Upper lobe of right lung (tissue), 1 donor: ENCODE data around the gene MEN1. TPM values are rescaled to one million over a fixed set of nuclear protein-coding genes. Genes with fewer than 3 reads are reported as not detected.
A peak's percentile ranks its signal among the peaks of the same experiment; 100 is the strongest.

Source experiments
- ATAC-seq: fragments of 200-7000 bp; cut with Tn5 transposase; one replicate; pipeline ENCODE4 v1.9.1; 2020; ENCODE audit warnings: mild to moderate bottlenecking, moderate library complexity
- DNase-seq: peaks from one replicate; pipeline ENCODE4 v3.0.0-alpha.2; 2020
- H3K27ac ChIP-seq: fragments of 200-600 bp; one replicate; pipeline ENCODE4 v1.8.0; 2022
- H3K27me3 ChIP-seq: fragments of 200-600 bp; one replicate; pipeline ENCODE4 v1.8.0; 2022; ENCODE audit warnings: mild to moderate bottlenecking
- H3K36me3 ChIP-seq: fragments of 200-600 bp; one replicate; pipeline ENCODE4 v1.8.0; 2022
- H3K4me1 ChIP-seq: fragments of 200-600 bp; one replicate; pipeline ENCODE4 v1.8.0; 2022
- H3K4me3 ChIP-seq: fragments of 200-600 bp; one replicate; pipeline ENCODE4 v1.8.0; 2022; ENCODE audit warnings: mild to moderate bottlenecking
- H3K9me3 ChIP-seq: fragments of 200-600 bp; one replicate; pipeline ENCODE4 v1.8.0; 2022
- intact Hi-C: fragments of 100-400 bp; cut with DNase I; formaldehyde crosslinking; loops from one replicate; pipeline ENCODE4 v1.11.0; 2022
- total RNA-seq: library from RNA; stranded (reverse); fragmentation: NEBNext Ultra II Directional; extraction: Animal tissue kit (Norgen Biotek cat#: 25700); gene quantifications from one replicate; pipeline ENCODE4 v1.2.1, GENCODE V29; 2021
- TF ChIP-seq, protein P1 (sequence below): fragments of 200-600 bp; IDR thresholded peaks from one replicate; pipeline ENCODE4 v1.8.0; 2022; ENCODE audit warnings: antibody characterized with exemption
- donor health status: DM: no; HTN: yes; CAD: no; lungs with severe emphysema.

The MEN1 gene
- total RNA-seq, 1 donor from 2014 or later = 22.5 TPM

- ATAC-seq (no peak), DNase-seq (peak; percentile 53)
- no peaks in the 10 kb centered on the region for H3K27me3 ChIP-seq
- intact Hi-C loops = no loop called here
- H3K36me3 ChIP-seq = peaks cover 63% of the 10 kb centered on the region
- TF ChIP-seq, protein P1, sequence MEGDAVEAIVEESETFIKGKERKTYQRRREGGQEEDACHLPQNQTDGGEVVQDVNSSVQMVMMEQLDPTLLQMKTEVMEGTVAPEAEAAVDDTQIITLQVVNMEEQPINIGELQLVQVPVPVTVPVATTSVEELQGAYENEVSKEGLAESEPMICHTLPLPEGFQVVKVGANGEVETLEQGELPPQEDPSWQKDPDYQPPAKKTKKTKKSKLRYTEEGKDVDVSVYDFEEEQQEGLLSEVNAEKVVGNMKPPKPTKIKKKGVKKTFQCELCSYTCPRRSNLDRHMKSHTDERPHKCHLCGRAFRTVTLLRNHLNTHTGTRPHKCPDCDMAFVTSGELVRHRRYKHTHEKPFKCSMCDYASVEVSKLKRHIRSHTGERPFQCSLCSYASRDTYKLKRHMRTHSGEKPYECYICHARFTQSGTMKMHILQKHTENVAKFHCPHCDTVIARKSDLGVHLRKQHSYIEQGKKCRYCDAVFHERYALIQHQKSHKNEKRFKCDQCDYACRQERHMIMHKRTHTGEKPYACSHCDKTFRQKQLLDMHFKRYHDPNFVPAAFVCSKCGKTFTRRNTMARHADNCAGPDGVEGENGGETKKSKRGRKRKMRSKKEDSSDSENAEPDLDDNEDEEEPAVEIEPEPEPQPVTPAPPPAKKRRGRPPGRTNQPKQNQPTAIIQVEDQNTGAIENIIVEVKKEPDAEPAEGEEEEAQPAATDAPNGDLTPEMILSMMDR = no peak
- H3K9me3 ChIP-seq = no peaks in the 10 kb centered on the region
- peaks cover 19% of the 10 kb centered on the region for H3K4me1 ChIP-seq
- no peak overlapping the region for H3K27ac ChIP-seq
- H3K4me3 ChIP-seq = no peak overlapping the region
These were observed 46.8 kb downstream of the MEN1 start for GRCh38 chr11:64763526-64764039.

GRCh38 chr11:64762674-64763525 is 47.5 kb downstream of the MEN1 start:
- Histone ChIP-seq H3K27me3 (no peaks in the 10 kb centered on the region), H3K27ac (no peak overlapping the region), H3K4me1 (peaks cover 19% of the 10 kb centered on the region), H3K9me3 (no peaks in the 10 kb centered on the region), H3K36me3 (peaks cover 56% of the 10 kb centered on the region), H3K4me3 (no peak overlapping the region)
- DNase-seq = peak; percentile 46
- intact Hi-C loops = no loop called here
- TF ChIP-seq, protein P1 = no peak
- ATAC-seq = no peak

GRCh38 chr11:64762277-64762673 is 48.1 kb downstream of the MEN1 start:
- no peaks in the 10 kb centered on the region for H3K9me3 ChIP-seq
- ATAC-seq = no peak
- peaks cover 50% of the 10 kb centered on the region for H3K36me3 ChIP-seq
- peaks cover 19% of the 10 kb centered on the region for H3K4me1 ChIP-seq
- H3K27ac ChIP-seq = peak overlapping the region; percentile 17
- intact Hi-C loops = no loop called here
- no peak overlapping the region for H3K4me3 ChIP-seq
- TF ChIP-seq, protein P1 = no peak
- H3K27me3 ChIP-seq = no peaks in the 10 kb centered on the region
- DNase-seq = peak; percentile 59

DNA sequence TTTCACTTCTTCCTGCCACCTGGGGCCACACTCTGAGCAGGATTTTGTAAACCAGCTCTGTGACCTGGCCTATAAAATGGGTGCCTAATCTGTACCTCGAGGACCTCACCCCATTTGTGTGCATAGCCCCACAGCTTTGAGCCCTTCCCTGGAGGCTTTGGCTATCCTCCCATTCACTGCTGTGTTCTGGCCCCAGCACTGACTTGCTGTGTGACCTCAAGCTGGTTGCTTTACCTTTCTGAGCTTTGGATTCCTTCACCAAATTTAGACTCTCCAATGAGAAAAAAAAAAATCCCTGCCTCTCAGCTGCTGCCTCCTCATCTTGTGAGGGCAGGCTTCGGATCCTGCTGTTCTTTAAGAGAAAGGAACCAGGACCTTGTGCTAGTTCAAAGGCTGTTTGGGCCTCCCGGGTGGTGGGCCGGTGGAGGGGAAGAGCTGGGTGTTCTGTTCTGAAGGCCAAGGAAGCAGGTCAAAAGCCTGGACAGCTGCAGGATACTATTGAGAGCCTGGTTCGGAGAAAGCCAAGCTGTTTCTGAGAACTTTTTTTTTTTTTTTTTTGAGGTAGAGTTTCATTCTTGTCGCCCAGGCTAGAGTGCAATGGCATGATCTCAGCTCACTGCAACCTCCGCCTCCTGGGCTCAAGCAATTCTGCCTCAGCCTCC is 49.5 kb downstream of the MEN1 start:
- Histone ChIP-seq H3K27me3 (no peaks in the 10 kb centered on the region), H3K4me3 (no peak overlapping the region), H3K36me3 (peaks cover 36% of the 10 kb centered on the region), H3K4me1 (peaks cover 19% of the 10 kb centered on the region), H3K9me3 (no peaks in the 10 kb centered on the region), H3K27ac (no peak overlapping the region)
- peak; percentile 21 for DNase-seq
- no peak for ATAC-seq
- TF ChIP-seq, protein P1 = no peak
- intact Hi-C loops = no loop called here

DNA sequence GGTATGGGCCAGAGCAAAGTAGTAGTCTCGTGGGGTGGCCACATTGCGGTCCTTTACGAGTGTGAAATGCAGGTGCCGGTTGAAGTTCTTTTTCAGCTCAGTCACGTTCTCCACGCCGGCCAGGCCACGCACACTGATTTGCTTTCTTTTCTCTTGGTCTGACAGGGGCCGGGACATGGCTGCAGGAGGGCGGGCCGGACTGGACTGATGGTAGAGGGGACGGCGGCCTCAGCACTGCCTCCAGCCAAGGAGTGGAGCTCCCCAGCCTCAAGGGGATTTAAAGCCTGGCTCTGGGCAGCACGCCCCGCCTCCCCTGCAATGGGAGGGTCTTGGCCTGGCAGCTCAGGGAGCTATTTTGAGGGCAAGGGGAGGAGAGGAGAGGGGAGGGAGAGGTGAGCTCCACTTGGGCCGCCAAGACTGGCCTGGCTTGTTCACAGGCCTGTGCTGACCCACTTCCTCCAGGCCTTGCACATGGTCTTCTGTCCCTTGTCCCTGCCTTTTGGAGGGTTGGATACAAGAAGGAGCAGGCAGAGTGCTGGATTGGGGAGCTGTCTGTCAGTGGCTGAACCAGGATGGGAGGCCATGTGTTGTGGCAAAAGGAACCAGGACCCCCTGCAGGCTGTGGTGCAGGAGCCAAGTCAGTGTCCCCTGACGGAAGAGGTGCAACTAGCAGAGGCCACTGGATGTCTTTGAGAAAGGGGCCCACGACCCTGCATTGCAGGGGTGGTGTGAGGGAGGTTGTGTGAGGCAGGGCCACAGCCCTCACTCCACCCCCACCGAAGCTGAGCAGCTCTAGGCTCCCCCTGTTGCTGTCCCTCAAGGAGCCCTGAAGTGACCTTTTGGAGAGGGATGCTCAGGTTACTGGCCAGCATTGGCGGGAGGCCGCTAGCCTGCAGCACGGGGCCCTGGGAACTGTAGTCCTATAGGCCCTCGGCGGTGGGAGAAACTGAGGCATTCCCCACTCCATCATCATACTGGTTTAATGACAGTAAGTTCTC is 50.3 kb downstream of the MEN1 start, which contains the start of gene PYGM:
PYGM (minus strand) TSS at position 253 of the 998 bp plus-strand sequence; CDS start at position 177, 76 bp downstream.
- no peaks in the 10 kb centered on the region for H3K9me3 ChIP-seq
- TF ChIP-seq, protein P1 = no peak
- H3K36me3 ChIP-seq = peaks cover 28% of the 10 kb centered on the region
- DNase-seq = peak; percentile 71
- peaks cover 19% of the 10 kb centered on the region for H3K4me1 ChIP-seq
- peak; percentile 57 for ATAC-seq
- H3K27me3 ChIP-seq = no peaks in the 10 kb centered on the region
- H3K27ac ChIP-seq = peak within 1 kb of the TSS; percentile 24
- H3K4me3 ChIP-seq = peak within 1 kb of the TSS; percentile 8
- intact Hi-C loops = no loop called here
